GM19372 (cell line): Measurements from ENCODE around the gene ACAP1.
"Not testable (repeated sequence)": the region's sequence is repeated elsewhere in the genome, so short reads cannot be mapped to it uniquely, and the experiment has no call there.

Experiments
- ATAC-seq: cut with Tn5 transposase; IDR thresholded peaks from one replicate; pipeline ENCODE4 v1.9.1; 2021; ENCODE audit warnings: mild to moderate bottlenecking, low read depth, moderate library complexity; ENCODE audit not compliant: unreplicated experiment

ACAP1 gene

DNA sequence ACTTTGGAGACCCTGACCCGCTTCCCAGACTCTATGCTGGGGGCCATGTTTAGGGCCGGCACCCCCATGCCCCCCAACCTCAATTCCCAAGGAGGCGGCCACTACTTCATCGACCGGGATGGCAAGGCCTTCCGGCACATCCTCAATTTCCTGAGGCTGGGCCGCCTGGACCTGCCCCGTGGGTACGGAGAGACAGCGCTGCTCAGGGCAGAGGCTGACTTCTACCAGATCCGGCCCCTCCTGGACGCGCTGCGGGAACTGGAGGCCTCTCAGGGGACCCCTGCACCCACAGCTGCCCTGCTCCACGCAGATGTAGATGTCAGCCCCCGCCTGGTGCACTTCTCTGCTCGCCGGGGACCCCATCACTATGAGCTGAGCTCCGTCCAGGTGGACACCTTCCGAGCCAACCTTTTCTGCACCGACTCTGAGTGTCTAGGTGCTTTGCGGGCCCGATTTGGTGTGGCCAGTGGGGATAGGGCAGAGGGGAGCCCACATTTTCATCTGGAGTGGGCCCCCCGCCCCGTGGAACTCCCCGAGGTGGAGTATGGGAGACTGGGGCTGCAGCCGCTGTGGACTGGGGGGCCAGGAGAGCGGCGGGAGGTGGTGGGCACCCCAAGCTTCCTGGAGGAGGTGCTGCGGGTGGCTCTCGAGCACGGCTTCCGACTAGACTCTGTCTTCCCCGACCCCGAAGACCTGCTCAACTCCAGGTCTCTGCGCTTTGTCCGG lies 16.7 kb downstream of the ACAP1 start:
- ATAC-seq, result no peak

DNA sequence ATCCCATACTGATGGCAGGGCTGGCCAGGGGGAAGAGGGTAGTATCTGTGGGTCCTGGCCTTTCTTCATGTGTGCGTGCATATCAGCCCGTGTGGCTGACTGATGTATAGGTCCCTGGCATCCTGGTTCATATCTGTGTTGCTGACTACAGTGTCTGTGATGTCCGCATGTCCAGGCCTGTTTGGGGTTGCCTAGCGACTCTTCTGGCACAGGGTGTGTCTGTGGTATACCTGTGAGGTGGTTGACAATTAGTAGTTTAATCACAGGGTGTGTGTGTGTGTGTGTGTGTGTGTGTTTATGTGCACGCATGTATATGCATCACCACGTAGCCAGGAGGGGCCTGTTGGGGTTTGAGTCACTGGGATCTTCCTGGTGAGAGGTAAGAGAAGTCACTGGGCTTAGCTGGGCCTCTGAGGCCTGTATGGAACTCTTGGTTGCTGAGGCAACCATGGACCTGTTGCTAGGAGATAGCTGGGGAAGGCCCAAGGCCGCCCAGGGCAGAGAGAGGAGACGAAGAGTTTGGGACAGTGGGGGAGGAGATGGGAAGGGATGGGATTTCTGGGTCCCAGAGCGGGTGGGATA lies 18.0 kb downstream of the ACAP1 start:
- ATAC-seq, result no peak

DNA sequence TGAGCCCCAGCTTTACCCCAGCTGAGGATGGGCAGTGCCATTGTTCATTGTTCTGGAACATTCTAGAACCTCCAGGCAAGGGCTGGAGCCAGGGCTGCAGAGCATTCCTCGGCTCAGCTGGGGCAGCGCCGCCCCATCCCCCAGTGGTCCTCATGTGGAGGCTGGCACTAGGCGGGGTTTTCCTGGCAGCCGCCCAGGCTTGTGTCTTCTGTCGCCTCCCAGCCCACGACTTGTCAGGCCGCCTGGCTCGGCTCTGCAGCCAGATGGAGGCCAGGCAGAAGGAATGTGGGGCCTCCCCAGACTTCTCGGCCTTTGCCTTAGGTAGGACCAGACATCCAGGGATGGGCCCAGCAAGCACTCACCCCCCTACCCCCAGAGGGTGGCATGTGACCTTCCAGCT lies 18.7 kb downstream of the ACAP1 start, which contains the start of gene TMEM95:
Gene TMEM95 (plus strand): TSS at position 104 of the 400 bp plus-strand sequence. CDS start 49 bp downstream, at position 153.
- no peak for ATAC-seq

DNA sequence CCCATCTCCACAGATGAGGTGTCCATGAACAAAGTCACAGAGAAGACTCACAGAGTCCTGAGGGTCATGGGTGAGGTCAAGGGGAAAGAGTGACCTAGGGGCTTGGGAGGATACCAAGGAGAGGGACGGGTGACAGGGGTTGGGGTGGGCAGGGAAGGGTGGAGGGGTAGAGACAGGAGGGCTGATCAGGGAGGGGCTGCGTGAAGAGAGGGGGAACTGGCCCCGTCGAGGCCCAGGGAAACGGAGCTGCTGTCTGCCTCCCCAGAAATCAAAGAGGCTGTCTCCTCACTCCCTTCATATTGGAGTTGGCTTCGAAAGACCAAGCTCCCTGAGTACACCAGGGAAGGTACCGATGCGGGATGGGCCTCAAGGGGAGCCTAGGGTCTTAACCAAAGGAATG lies 19.2 kb downstream of the ACAP1 start:
- no peak for ATAC-seq

DNA sequence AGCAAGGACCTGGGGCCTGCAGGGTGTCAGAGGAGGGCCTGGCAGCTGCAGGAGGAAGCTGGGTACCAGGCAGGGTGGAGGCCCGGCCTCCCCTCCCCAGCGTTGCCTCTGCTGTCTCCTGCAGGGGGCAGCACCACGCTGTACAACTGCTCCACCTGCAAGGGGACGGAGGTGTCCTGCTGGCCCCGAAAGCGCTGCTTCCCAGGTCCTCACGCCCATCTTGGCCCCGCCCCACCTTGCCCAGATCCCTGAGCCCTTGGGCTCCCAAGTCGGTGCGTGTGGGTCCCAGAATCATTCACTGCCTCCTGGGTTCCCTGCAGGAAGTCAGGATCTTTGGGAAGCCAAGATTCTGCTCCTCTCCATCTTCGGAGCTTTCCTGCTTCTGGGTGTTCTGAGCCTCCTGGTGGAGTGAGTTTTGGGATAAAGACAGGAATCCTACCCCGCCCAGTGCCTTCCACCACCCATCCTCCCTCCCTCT lies 19.8 kb downstream of the ACAP1 start:
- no peak for ATAC-seq

DNA sequence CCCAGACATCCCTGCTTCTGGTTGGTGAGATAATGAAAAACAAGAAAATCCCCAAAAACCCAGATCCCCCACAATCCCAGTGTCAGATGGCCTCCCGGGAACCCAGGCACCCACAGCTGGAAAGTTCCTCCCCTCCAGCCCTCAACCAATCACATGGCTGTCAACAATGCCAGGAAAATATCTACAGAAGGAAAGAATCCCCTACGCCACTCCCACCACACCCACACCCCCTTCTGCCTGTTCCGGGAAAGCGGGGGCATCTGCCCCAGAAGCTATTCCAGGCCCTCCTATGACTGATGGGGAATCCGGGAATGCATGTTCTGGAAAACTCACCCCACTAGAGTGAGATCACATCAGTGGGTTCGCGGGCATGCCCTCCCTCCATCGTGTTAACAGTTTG lies 20.4 kb downstream of the ACAP1 start:
- ATAC-seq, result no peak

DNA sequence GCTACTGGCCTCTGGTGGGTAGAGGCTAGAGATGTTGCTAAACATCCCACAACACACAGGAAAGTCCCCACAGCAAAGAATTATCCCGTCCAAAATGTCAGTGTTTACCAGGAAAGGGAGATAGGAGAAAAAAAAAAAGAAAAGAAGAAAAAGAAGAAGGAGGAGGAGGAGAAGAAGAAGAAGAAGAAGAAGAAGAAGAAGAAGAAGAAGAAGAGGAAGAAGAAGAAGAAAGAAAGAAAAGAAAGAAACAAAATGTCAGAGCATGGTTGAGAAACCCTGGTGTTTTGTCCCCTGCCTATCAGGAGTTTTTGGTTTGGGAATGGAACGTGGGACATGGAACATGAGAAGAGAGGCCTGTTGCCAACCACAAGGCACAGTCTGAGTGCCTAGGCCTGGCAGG lies 21.1 kb downstream of the ACAP1 start:
- no peak for ATAC-seq

DNA sequence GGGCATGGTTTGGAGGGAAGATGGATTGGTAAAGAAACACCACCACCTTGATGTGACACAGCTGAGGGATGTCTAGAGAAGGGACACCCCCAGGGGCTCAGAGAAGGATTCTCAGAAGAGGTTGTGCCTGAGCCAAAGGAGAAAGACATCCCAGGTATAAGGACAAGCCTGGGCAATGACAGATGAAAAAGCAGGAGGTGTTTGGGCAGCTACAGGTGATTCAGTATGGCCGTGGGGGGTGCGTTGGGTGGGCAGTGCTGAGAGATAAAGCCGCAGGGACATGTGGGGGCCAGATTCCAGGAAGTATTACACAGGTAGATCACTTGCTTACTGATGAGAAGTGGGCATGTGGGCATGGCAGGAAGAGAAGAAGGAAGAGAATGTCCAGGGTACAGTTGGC lies 25.6 kb downstream of the ACAP1 start:
- no peak for ATAC-seq

DNA sequence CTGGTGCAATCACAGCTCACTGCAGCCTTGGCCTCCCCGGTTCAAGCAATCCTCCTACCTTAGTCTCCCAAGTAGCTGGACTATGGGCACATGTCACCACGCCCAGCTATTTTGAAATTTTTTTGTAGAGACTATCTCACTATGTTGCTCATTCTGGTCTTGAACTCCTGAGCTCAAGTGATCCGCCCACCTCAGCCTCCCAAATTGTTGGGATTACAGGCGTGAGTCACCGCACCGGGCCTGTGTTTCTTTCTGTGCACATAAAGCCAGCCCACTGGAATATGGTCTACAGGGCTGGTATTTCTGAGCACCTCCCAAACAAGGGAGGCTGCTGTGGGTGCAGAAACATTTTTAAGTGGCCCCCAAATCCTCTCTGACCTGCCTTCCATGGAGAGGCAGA lies 27.0 kb downstream of the ACAP1 start:
- ATAC-seq, result no peak

DNA sequence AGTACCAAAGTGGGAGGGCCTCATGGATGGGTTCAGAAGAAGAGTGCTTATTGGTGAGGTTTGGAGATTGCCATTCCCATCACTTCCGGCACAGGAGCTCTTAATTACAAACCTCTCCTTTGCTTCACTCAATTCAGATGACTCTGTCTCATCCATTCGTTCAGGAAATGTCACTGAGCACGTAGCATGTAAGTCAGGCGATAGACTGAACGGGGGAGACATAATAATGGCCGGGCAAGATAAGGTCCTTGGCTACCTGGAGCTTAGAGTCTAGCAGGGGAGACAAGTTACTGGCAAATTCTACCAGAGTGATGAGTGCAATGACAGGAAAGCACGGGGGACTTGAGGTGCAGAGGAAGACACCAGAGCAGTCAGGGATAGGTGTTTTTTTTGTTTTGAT lies 29.6 kb downstream of the ACAP1 start:
- ATAC-seq, result not testable (repeated sequence)

DNA sequence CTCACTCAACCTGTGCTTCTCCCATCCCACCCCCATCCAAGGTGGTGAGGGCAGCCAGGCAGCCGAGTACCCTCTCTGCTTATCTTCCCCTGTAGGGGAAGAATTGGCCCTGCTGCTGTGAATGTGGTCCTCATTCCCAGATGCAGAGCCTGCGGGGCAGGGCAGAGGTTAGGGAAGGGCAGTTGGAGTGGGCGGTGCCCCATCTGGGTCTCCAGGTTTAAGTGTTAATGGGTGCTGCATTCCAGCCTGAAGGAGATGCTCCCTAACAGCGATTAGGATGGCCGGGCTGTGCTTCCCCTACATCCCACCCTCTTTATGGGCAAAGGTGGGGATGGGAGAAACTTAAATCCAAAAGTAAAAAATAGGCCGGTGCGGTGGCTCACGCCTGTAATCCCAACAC lies 30.8 kb downstream of the ACAP1 start:
- no peak for ATAC-seq

DNA sequence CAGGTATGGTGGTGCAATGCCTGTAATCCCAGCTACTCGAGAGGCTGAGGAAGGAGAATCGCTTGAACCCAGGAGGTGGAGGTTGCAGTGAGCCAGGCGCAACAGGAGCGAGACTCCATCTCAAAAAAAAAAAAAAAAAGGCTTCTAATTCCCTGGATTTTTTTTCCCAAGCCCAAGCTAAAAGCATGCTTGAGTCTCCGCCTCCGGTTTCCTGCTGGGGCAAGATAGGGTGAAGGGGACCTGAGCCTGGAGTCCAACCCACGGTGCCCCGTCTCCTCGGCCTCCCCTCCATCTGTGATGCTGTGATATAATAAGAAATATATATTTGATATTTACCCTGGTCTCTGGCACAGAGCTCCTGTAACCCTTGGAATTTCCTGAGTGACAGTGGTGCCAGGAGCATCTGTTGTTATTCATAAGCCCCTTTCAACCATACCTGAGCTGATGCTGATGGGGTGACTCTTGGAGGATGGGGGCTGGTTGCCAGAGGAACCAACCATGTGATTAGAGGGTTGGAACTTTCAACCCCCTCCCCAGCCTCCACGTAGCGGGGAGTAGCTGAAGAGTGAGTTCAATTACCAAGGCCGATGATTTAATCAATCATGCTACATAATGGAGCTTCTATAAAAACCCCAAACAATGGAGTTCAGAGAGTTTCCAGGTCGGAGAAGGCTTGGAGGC lies 31.7 kb downstream of the ACAP1 start:
- ATAC-seq, result no peak

DNA sequence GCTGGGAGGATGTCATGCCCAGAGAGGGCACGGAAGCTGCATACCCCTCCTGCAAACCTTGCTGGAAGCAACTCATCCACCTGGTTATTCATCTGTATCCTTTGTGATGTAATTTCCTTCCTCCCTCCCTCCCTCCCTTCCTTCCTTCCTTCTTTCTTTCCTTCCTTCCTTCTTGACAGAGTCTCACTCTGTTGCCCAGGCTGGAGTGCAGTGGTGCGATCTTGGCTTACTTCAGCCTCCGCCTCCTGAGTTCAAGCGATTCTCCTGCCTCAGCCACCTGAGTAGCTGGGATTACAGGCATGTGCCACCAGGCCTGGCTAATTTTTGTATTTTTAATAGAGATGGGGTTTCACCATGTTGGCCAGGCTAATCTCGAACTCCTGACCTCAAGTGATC lies 32.3 kb downstream of the ACAP1 start:
- not testable (repeated sequence) for ATAC-seq

DNA sequence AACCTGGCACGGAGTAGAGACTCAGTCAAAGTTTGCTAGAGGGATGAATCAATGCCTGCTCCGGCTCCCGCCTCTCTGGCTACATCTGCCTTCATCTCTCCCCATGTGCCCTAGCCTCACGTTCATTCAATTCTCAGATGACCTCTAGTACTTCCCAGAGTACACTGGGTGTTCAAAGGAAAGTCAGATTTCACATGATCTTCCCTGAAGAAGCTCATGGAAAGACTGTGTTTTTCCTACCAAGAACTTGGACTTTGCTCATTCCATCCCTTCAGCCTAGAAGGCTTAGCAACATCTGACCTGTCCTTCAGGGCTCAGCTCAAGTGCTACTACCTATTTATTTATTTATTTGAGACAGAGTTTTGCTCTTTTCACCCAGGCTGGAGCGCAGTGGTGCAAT lies 33.5 kb downstream of the ACAP1 start:
- ATAC-seq, result no peak

DNA sequence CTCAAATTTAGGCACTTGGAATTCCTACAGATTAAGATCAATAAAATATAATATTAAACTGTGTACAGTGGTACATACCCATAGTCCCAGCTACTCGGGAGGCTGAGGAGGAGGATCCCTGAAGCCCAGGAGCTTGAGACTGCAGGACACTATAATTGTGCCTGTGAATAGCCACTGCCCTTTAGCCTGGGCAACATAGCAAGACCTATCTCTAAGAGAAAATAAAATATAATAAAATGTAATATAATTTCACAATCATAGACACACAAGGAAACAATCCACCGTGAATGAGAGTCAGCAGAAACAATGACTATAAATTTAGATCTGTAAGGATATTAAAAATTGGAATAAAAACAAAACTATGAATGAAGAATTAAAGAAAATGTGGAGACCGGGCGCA lies 34.5 kb downstream of the ACAP1 start:
- ATAC-seq, result no peak

DNA sequence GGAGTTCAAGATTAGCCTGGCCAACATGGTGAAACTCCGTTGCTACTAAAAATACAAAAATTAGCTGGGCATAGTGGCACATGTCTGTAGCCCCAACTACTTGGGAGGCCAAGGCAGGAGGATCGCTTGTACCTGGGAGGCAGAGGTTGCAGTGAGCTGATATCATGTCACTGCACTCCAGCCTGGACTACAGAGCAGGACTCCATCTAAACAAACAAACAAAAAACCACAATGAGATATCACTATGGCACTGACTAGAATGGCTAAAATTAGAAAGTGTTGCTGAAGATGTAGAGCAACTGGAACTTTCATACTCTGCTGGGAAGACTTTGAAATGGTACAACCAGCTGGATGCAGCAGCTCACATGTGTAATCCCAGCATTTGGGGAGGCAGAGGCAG lies 38.0 kb downstream of the ACAP1 start:
- no peak for ATAC-seq

DNA sequence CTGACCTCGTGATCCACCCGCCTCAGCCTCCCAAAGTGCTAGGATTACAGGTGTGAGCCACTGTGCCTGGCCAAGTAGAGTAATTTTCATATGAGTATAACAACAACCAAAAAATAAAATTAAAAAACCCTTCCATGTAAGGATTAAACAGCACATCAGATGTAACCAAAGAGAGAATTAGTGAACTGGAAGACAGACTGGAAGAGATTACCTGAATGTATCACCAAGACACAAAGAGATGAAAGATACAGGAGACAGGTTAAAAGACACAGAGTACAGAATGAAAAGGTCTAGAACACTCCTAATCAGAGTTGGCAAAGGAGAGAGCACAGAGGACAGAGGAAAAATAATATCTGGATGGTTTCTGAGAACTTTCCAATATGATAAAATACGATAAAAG lies 42.8 kb downstream of the ACAP1 start:
- no peak for ATAC-seq

DNA sequence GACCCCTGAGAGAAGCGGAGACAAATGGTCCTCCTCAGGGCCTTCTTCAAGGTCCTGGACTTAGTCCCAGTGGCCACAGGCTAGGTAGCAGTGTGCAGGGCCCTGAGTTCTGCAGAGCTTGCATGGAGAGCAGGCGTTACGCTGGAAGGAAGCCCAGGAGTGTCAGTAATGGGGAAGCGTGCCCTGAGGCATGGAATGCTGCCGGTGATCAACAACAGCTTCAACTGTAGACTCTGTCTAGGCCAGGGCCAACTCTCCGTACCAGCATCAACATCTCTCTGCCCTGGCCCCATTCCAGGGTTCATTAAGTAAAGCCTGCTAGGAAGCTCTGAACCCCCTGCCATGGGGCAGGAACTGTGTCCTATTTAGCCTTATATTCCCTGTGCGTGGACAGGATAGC lies 44.0 kb downstream of the ACAP1 start:
- no peak for ATAC-seq

DNA sequence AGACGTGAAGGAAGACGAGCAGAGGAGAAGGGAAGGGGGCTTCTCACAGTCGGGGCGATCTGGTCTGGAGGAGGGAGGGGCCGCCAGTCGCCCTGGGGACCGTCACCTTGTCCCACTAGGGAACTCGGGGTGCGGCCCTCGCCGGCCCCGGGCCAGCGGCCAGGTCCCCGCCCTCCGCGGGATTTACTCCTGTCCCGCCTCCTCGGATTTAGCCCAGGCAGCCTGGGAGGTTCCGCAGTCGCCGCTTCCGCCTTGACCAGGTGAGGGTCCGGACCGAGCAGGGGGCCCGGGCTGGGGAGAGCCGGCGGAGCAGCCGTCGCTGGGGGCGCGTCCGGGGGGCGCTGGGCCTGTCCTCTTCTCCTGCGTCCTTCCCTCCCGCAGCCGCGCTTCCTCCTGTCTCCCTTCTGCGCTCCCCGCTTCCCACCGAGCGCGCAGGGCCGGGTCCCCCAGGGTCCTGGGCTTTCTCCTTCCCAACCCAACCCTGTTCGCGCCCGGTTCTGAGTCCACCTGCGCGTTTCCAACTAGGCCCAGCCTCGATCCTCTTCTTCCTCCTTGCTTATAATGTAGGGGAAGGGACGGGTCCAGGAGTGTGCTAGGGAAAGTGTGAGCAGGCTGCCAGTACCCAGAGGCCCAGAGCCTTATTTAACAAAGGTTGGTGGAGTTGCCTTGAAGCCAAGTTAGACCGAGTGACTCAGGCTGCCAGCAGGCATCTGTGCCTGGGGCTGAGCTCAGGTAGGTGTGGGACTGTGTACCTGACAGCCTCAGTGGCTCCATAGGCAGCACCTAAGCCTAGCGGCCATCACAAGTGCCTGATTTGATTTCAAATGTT lies 44.7 kb downstream of the ACAP1 start, which contains the start of gene TNK1:
Gene TNK1 (plus strand): TSS at position 235 of the 829 bp plus-strand sequence. CDS start 1,838 bp downstream, outside the sequence.
- no peak for ATAC-seq

DNA sequence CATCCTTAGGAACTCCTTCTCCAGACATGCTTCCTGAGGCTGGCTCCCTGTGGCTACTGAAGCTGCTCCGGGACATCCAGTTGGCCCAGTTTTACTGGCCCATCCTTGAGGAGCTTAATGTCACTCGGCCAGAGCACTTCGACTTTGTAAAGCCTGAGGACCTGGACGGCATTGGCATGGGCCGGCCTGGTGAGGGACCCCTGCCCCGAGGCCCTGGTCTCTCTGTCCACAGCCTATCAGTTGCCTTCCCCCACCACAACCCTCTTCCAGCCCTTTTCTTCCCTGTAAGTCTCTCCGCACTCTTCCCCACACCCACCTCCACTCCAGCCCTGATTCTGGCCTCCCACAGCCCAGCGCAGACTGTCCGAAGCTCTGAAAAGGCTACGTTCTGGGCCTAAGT lies 46.6 kb downstream of the ACAP1 start:
- no peak for ATAC-seq

DNA sequence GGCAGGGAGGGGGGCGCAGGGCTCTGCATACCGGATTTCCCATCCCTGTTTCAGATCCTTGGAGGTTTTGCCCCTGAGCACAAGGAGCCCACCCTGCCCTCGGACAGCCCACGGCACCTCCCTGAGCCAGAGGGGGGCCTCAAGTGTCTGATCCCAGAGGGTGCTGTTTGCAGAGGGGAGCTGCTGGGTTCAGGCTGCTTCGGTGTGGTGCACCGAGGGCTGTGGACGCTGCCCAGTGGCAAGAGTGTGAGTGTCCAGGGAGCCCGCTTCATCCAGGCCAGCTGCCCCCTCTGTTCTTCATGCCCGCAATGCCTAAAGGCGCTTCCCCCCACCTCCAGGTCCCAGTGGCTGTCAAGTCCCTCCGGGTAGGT lies 47.0 kb downstream of the ACAP1 start:
- ATAC-seq, result no peak
